ENCODE data around the gene SH3RF3. TPM values are rescaled to one million over a fixed set of nuclear protein-coding genes. Genes with fewer than 3 reads are reported as not detected.

SH3RF3 gene
- polyA plus RNA-seq, 1 donor (not counting 4 experiments of a cell fraction or from before 2014, with no cell fraction given) = 0.08 TPM

- H3K9me3 ChIP-seq (ENCODE audit: control insufficient read depth, low read depth, low read length) = no peaks in the 10 kb centered on the region
- dilution Hi-C loops (cut with MboI; ENCODE audit: extremely low pct_ligation_motif_present, low sequenced_read_pairs) = no loop called here
- DNase-seq (ENCODE audit: low read depth, low spot score) (no peak), FAIRE-seq (no peak)
- no peak overlapping the region for H3K27ac ChIP-seq (ENCODE audit: control insufficient read depth, insufficient read depth, low read length)
- no peaks in the 10 kb centered on the region for H3K79me2 ChIP-seq (ENCODE audit: control insufficient read depth, insufficient read depth, low read length)
- no peak overlapping the region for H3K9ac ChIP-seq (ENCODE audit: control insufficient read depth, extremely low read depth, insufficient read depth, low read length)
- no peaks in the 10 kb centered on the region for H3K9me1 ChIP-seq (ENCODE audit: control insufficient read depth, extremely low read depth, insufficient read depth, low read length)
- no peak overlapping the region for H2AFZ ChIP-seq (ENCODE audit: control insufficient read depth, low read length)
- H4K20me1 ChIP-seq (ENCODE audit: control insufficient read depth, extremely low read depth, insufficient read depth, low read length) = no peaks in the 10 kb centered on the region
- peaks cover 10% of the 10 kb centered on the region for H3K27me3 ChIP-seq (ENCODE audit: control insufficient read depth, extremely low read depth, insufficient read depth, low read length)
- TF ChIP-seq CTCF (optimal IDR thresholded peaks at IDR 0.05 in 1 of 3, IDR thresholded peaks at IDR 0.05 in 1 of 3, conservative IDR thresholded peaks at IDR 0.05 in 1 of 3; ENCODE audit: extremely low read depth in 1 of 3, insufficient read depth in 2 of 3, low read length in 3 of 3) (no peak), EZH2 (IDR thresholded peaks at IDR 0.05; ENCODE audit: low read length) (no peak)
- H3K4me3 ChIP-seq (ENCODE audit: control insufficient read depth in 2 of 3, extremely low read depth in 1 of 3, insufficient read depth in 2 of 3, low read depth in 1 of 3, low read length in 3 of 3) = no peak overlapping the region
- no peaks in the 10 kb centered on the region for H3K36me3 ChIP-seq (ENCODE audit: control insufficient read depth in 2 of 2, extremely low read depth in 1 of 2, insufficient read depth in 2 of 2, low read length in 2 of 2)
- H3K4me1 ChIP-seq (ENCODE audit: control insufficient read depth, extremely low read depth, insufficient read depth, low read length) = peaks cover 9% of the 10 kb centered on the region
- H3K4me2 ChIP-seq (ENCODE audit: control insufficient read depth, extremely low read depth, insufficient read depth, low read depth, low read length) = no peak overlapping the region
Measured at GRCh38 chr2:109342256-109342850, 213.3 kb downstream of the SH3RF3 start.

GRCh38 chr2:109342930-109343329, 213.9 kb downstream of the SH3RF3 start:
- DNase-seq (ENCODE audit: low read depth, low spot score) = no peak
- Histone ChIP-seq H3K79me2 (ENCODE audit: control insufficient read depth, insufficient read depth, low read length) (no peaks in the 10 kb centered on the region), H3K9ac (ENCODE audit: control insufficient read depth, extremely low read depth, insufficient read depth, low read length) (no peak overlapping the region), H3K27me3 (ENCODE audit: control insufficient read depth, extremely low read depth, insufficient read depth, low read length) (peaks cover 15% of the 10 kb centered on the region), H3K36me3 (ENCODE audit: control insufficient read depth in 2 of 2, extremely low read depth in 1 of 2, insufficient read depth in 2 of 2, low read length in 2 of 2) (no peaks in the 10 kb centered on the region), H4K20me1 (ENCODE audit: control insufficient read depth, extremely low read depth, insufficient read depth, low read length) (no peaks in the 10 kb centered on the region), H3K4me2 (ENCODE audit: control insufficient read depth, extremely low read depth, insufficient read depth, low read depth, low read length) (no peak overlapping the region), H3K9me1 (ENCODE audit: control insufficient read depth, extremely low read depth, insufficient read depth, low read length) (no peaks in the 10 kb centered on the region), H3K9me3 (ENCODE audit: control insufficient read depth, low read depth, low read length) (no peaks in the 10 kb centered on the region), H3K27ac (ENCODE audit: control insufficient read depth, insufficient read depth, low read length) (no peak overlapping the region), H3K4me3 (ENCODE audit: control insufficient read depth in 2 of 3, extremely low read depth in 1 of 3, insufficient read depth in 2 of 3, low read depth in 1 of 3, low read length in 3 of 3) (no peak overlapping the region), H2AFZ (ENCODE audit: control insufficient read depth, low read length) (no peak overlapping the region), H3K4me1 (ENCODE audit: control insufficient read depth, extremely low read depth, insufficient read depth, low read length) (peaks cover 9% of the 10 kb centered on the region)
- FAIRE-seq = no peak
- TF ChIP-seq EZH2 (IDR thresholded peaks at IDR 0.05; ENCODE audit: low read length) (no peak), CTCF (optimal IDR thresholded peaks at IDR 0.05 in 1 of 3, IDR thresholded peaks at IDR 0.05 in 1 of 3, conservative IDR thresholded peaks at IDR 0.05 in 1 of 3; ENCODE audit: extremely low read depth in 1 of 3, insufficient read depth in 2 of 3, low read length in 3 of 3) (no peak)
- dilution Hi-C loops (cut with MboI; ENCODE audit: extremely low pct_ligation_motif_present, low sequenced_read_pairs) = no loop called here

All from keratinocyte (primary cell).